C4-2B (cell line): ENCODE results near the gene UBE2L3.
"Not testable (repeated sequence)": the region's sequence is repeated elsewhere in the genome, so short reads cannot be mapped to it uniquely, and the experiment has no call there.

Source experiments
- H3K27ac ChIP-seq: fragments of 450-650 bp; 2 replicates; pipeline ENCODE4 v1.5.1; 2017
- CTCF ChIP-seq: fragments of 450-650 bp; conservative IDR thresholded peaks from 2 replicates; pipeline ENCODE4 v1.5.1; 2017; ENCODE audit warnings: mild to moderate bottlenecking
- ZFX ChIP-seq: fragments of 450-650 bp; IDR thresholded peaks from 2 replicates; pipeline ENCODE4 v1.6.1; 2017

UBE2L3 gene

GRCh38 chr22:21641789-21642583, 74.5 kb downstream of the UBE2L3 start, which contains the start of gene SDF2L1:
SDF2L1 (plus strand) TSS chr22:21642302; CDS start chr22:21642337, 35 bp downstream.
- TF ChIP-seq ZFX (peak; percentile 41; the same call in 1 of the 2 replicates), CTCF (peak; percentile 51)
- H3K27ac ChIP-seq: peak within 1 kb of the TSS; percentile 87

GRCh38 chr22:21642584-21643448, 75.3 kb downstream of the UBE2L3 start:
- H3K27ac ChIP-seq: peak overlapping the region; percentile 87
- peak; percentile 80 for TF ChIP-seq CTCF
- TF ChIP-seq ZFX: 0 out of 2 replicates have a peak, but pooled peaks have one; percentile 12

- TF ChIP-seq CTCF (no peak), ZFX (no peak)
- peak overlapping the region; percentile 87 for H3K27ac ChIP-seq
Observed at GRCh38 chr22:21643533-21644357, 76.2 kb downstream of the UBE2L3 start.

- not testable (repeated sequence) for H3K27ac ChIP-seq
Observed at GRCh38 chr22:21645513-21645912, 78.0 kb downstream of the UBE2L3 start.

DNA sequence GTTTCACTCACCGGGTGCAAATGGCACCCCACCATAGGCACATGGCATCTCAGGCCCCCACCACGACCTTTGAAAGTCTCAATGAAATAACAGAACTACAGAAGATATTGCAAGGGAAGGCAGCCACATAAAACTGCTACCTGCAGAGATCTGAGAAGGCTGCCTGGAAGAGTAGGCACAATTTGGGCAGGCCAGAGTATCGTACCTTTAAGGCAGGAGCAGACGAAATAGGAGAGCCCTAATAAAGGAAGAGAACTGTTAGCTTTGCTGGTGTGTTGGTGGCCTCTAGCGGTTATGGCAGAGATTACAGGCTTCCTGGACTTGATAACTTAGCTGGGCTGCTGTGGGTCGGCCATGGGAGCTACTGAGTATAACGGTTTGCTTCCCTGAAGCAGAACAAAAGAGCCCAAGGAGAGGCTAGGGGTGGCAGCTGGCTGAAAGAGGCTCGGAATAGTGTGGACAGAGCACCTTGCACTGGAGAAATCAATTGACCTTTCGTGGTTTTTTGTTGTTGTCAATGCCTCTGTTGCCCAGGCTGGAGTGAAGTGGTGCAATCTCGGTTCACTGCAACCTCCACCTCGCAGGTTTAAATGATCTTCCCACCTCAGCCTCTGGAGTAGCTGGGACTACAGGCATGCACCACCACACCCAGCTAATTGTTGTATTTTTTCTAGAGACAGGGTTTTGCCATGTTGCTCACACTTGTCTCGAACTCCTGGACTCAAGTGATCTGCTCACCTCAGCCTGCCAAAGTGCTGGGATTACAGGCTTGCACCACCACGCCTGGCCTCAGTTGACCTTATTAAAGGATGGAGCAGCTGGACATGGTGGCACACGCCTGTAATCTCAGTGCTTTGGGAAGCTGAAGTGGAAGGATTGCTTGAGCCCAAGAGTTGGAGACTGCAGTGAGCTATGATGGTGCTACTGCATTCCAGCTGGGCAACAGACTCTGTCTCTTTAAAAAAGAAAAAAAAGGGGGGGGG, 79.4 kb downstream of the UBE2L3 start:
- TF ChIP-seq ZFX: no peak
- TF ChIP-seq CTCF: peak; percentile 88
- H3K27ac ChIP-seq: no peak overlapping the region

DNA sequence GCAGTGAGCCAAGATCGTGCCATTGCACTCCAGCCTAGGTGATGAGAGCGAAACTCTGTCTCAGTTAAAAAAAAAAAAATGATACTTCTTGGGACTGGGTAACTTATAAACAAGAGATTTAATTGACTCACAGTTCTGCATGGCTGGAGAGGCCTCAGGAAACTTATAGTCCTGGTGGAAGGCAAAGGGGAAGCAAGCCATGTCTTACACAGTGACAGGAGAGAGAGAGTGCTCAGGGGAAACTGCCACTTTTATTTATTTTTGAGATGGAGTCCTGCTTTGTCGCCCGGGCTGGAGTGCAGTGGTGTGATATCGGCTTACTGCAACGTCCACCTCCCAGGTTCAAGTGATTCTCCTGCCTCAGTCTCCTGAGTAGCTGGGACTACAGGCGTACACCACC, 82.8 kb downstream of the UBE2L3 start:
- no peak for TF ChIP-seq ZFX
- TF ChIP-seq CTCF: no peak

More for the DNA sequence above, 82.8 kb downstream of the UBE2L3 start:
- no peak overlapping the region for H3K27ac ChIP-seq
